Astrocyte (in vitro differentiated cells and primary cell): Measurements from ENCODE around the gene ERGIC3. TPM values are rescaled to one million over a fixed set of nuclear protein-coding genes. Genes with fewer than 3 reads are reported as not detected.

Experiments
- DNase-seq: peaks from one replicate; pipeline ENCODE4 v3.0.0-alpha.2; 2010; ENCODE audit warnings: low read depth
- FAIRE-seq: peaks from 2 replicates; lab custom pipeline; 2011; peaks lifted over from hg19 to GRCh38; lab: Jason Lieb, UNC
- H2AFZ ChIP-seq: 2 replicates; pipeline ENCODE4 v1.6.0; 2012; ENCODE audit warnings: low read depth, low read length, inconsistent platforms
- H3K27ac ChIP-seq: 2 replicates; pipeline ENCODE4 v1.5.1; 2011; ENCODE audit warnings: low read depth, low read length, inconsistent platforms
- H3K27me3 ChIP-seq: 2 replicates; pipeline ENCODE4 v1.6.0; 2011; ENCODE audit warnings: low read length, inconsistent platforms; ENCODE audit not compliant: insufficient read depth
- H3K36me3 ChIP-seq: 2 replicates; pipeline ENCODE4 v1.5.1; 2011; ENCODE audit warnings: low read length, inconsistent platforms; ENCODE audit not compliant: insufficient read depth
- H3K4me1 ChIP-seq: 2 replicates; pipeline ENCODE4 v1.5.1; 2011; ENCODE audit warnings: low read length, inconsistent platforms; ENCODE audit not compliant: insufficient read depth
- H3K4me2 ChIP-seq: 2 replicates; pipeline ENCODE4 v1.6.0; 2012; ENCODE audit warnings: low read length, inconsistent platforms
- H3K4me3 ChIP-seq: 2 replicates; pipeline ENCODE4 v1.5.1; 2011; ENCODE audit warnings: low read depth, mild to moderate bottlenecking, low read length, inconsistent platforms; ENCODE audit not compliant: insufficient read depth
- H3K79me2 ChIP-seq: 2 replicates; pipeline ENCODE4 v1.6.0; 2012; ENCODE audit warnings: mild to moderate bottlenecking, low read length, inconsistent platforms; ENCODE audit not compliant: insufficient read depth
- H3K9ac ChIP-seq: 2 replicates; pipeline ENCODE4 v1.6.0; 2012; ENCODE audit warnings: mild to moderate bottlenecking, low read length, inconsistent platforms
- H3K9me3 ChIP-seq: 2 replicates; pipeline ENCODE4 v1.5.1; 2012; ENCODE audit warnings: low read depth, mild to moderate bottlenecking, low read length, inconsistent platforms; ENCODE audit not compliant: insufficient read depth
- H4K20me1 ChIP-seq: 2 replicates; pipeline ENCODE4 v1.6.0; 2012; ENCODE audit warnings: low read length, inconsistent platforms; ENCODE audit not compliant: insufficient read depth
- H3K27ac Mint-ChIP-seq: one replicate; pipeline ENCODE4 v1.8.0; 2021; ENCODE audit warnings: mild to moderate bottlenecking, mixed read lengths; ENCODE audit not compliant: unreplicated experiment
- H3K27me3 Mint-ChIP-seq: one replicate; pipeline ENCODE4 v1.8.0; 2021; ENCODE audit warnings: low read depth, mixed read lengths; ENCODE audit not compliant: unreplicated experiment
- H3K36me3 Mint-ChIP-seq: one replicate; pipeline ENCODE4 v1.8.0; 2021; ENCODE audit warnings: low read depth, mixed read lengths; ENCODE audit not compliant: unreplicated experiment
- H3K4me1 Mint-ChIP-seq: one replicate; pipeline ENCODE4 v1.8.0; 2021; ENCODE audit warnings: low read depth, mixed read lengths; ENCODE audit not compliant: unreplicated experiment
- H3K4me3 Mint-ChIP-seq: one replicate; pipeline ENCODE4 v1.8.0; 2021; ENCODE audit warnings: mild to moderate bottlenecking, moderate library complexity, mixed read lengths; ENCODE audit not compliant: unreplicated experiment
- H3K9me3 Mint-ChIP-seq: one replicate; pipeline ENCODE4 v1.8.0; 2021; ENCODE audit warnings: mild to moderate bottlenecking, mixed read lengths; ENCODE audit not compliant: unreplicated experiment
- CTCF ChIP-seq: IDR thresholded peaks from 2 replicates; pipeline ENCODE4 v1.5.1; 2011; ENCODE audit warnings: low read depth, mild to moderate bottlenecking, inconsistent platforms, low read length, moderate library complexity; ENCODE audit not compliant: insufficient read depth
- EZH2 ChIP-seq: IDR thresholded peaks from 2 replicates; pipeline ENCODE4 v1.6.1; 2012; ENCODE audit warnings: mild to moderate bottlenecking, low read length, inconsistent platforms; ENCODE audit not compliant: insufficient read depth
- total RNA-seq: library from RNA; stranded (reverse); gene quantifications from 2 replicates; pipeline ENCODE4 v1.2.1, GENCODE V29; 2021

Gene ERGIC3
- total RNA-seq, 1 donor from 2014 or later = 198 TPM

GRCh38 chr20:35598476-35598875 lies 56.6 kb downstream of the ERGIC3 start:
- Mint-ChIP-seq H3K4me3 (no peak overlapping the region), H3K27me3 (peaks cover 69% of the 10 kb centered on the region)
- no peak for FAIRE-seq

GRCh38 chr20:35598899-35599775 lies 57.3 kb downstream of the ERGIC3 start:
- Mint-ChIP-seq H3K9me3 (peaks cover 9% of the 10 kb centered on the region), H3K27ac (no peak overlapping the region), H3K36me3 (peaks cover 1% of the 10 kb centered on the region), H3K4me1 (peaks cover 3% of the 10 kb centered on the region), H3K4me3 (no peak overlapping the region), H3K27me3 (peaks cover 74% of the 10 kb centered on the region)
- TF ChIP-seq EZH2 = no peak
- TF ChIP-seq CTCF = no peak
- H2AFZ ChIP-seq = no peak overlapping the region
- no peaks in the 10 kb centered on the region for H3K9me3 ChIP-seq
- H3K36me3 ChIP-seq = no peaks in the 10 kb centered on the region
- H3K9ac ChIP-seq = no peak overlapping the region
- FAIRE-seq = no peak
- no peak overlapping the region for H3K4me2 ChIP-seq
- no peak for DNase-seq
- peaks cover 11% of the 10 kb centered on the region for H3K4me1 ChIP-seq
- H3K27ac ChIP-seq = no peak overlapping the region
- no peaks in the 10 kb centered on the region for H3K79me2 ChIP-seq
- H3K27me3 ChIP-seq = peaks cover 27% of the 10 kb centered on the region
- no peaks in the 10 kb centered on the region for H4K20me1 ChIP-seq
- H3K4me3 ChIP-seq = no peak overlapping the region

More at GRCh38 chr20:35598476-35598875, 56.6 kb downstream of the ERGIC3 start:
- H3K4me1 Mint-ChIP-seq = peaks cover 3% of the 10 kb centered on the region
- peaks cover 9% of the 10 kb centered on the region for H3K9me3 Mint-ChIP-seq
- Histone ChIP-seq H3K79me2 (no peaks in the 10 kb centered on the region), H3K9ac (no peak overlapping the region), H2AFZ (no peak overlapping the region), H3K9me3 (no peaks in the 10 kb centered on the region), H4K20me1 (no peaks in the 10 kb centered on the region), H3K27ac (no peak overlapping the region), H3K27me3 (peaks cover 27% of the 10 kb centered on the region), H3K4me1 (peaks cover 11% of the 10 kb centered on the region), H3K36me3 (no peaks in the 10 kb centered on the region), H3K4me2 (no peak overlapping the region), H3K4me3 (no peak overlapping the region)
- no peak for TF ChIP-seq CTCF
- no peak for TF ChIP-seq EZH2
- H3K27ac Mint-ChIP-seq = no peak overlapping the region
- DNase-seq = no peak
- H3K36me3 Mint-ChIP-seq = peaks cover 1% of the 10 kb centered on the region

GRCh38 chr20:35599776-35600120 lies 57.9 kb downstream of the ERGIC3 start:
- Histone ChIP-seq H3K9me3 (no peaks in the 10 kb centered on the region), H3K4me3 (no peak overlapping the region), H3K27me3 (peaks cover 27% of the 10 kb centered on the region), H3K4me2 (no peak overlapping the region), H4K20me1 (no peaks in the 10 kb centered on the region), H2AFZ (no peak overlapping the region), H3K4me1 (peaks cover 11% of the 10 kb centered on the region), H3K36me3 (no peaks in the 10 kb centered on the region), H3K79me2 (no peaks in the 10 kb centered on the region), H3K9ac (no peak overlapping the region), H3K27ac (no peak overlapping the region)
- Mint-ChIP-seq H3K4me3 (no peak overlapping the region), H3K4me1 (peaks cover 3% of the 10 kb centered on the region), H3K27me3 (peaks cover 71% of the 10 kb centered on the region), H3K9me3 (peaks cover 9% of the 10 kb centered on the region), H3K36me3 (peaks cover 1% of the 10 kb centered on the region), H3K27ac (no peak overlapping the region)
- no peak for FAIRE-seq
- no peak for DNase-seq
- TF ChIP-seq CTCF = no peak
- TF ChIP-seq EZH2 = no peak
